HUES64 (cell line): ENCODE measurements around the gene HOXD12.

Source experiments
- H3K27ac ChIP-seq: 2 replicates; pipeline ENCODE4 v1.7.0; 2013; ENCODE audit warnings: low read depth, low read length, inconsistent platforms
- H3K27me3 ChIP-seq: 2 replicates; pipeline ENCODE4 v1.6.1; 2013; ENCODE audit warnings: mild to moderate bottlenecking, low read length; ENCODE audit not compliant: insufficient read depth
- H3K36me3 ChIP-seq: 2 replicates; pipeline ENCODE4 v1.6.1; 2013; ENCODE audit warnings: mild to moderate bottlenecking, low read length; ENCODE audit not compliant: insufficient read depth
- H3K4me1 ChIP-seq: 2 replicates; pipeline ENCODE4 v1.6.1; 2013; ENCODE audit warnings: mild to moderate bottlenecking, low read length, moderate library complexity; ENCODE audit not compliant: insufficient read depth
- H3K4me3 ChIP-seq: 2 replicates; pipeline ENCODE4 v1.5.1; 2013; ENCODE audit warnings: mild to moderate bottlenecking, low read length, moderate library complexity
- H3K9ac ChIP-seq: 2 replicates; pipeline ENCODE4 v1.6.1; 2013; ENCODE audit warnings: mild to moderate bottlenecking, low read depth, low read length
- H3K9me3 ChIP-seq: 2 replicates; pipeline ENCODE4 v1.6.1; 2013; ENCODE audit warnings: low read depth, low read length; ENCODE audit not compliant: insufficient read depth
- WGBS: fragments of 150-250, 120-280 bp; methylation state at CpG from one replicate; pipeline ENCODE4 v1.1.7; 2013; ENCODE audit warnings: missing lambda C conversion rate; 5-methylcytosine and 5-hydroxymethylcytosine counted together

Gene HOXD12

GRCh38 chr2:176082525-176082823, 17.1 kb upstream of the HOXD12 start:
- Histone ChIP-seq H3K27ac (no peak overlapping the region), H3K4me1 (peaks cover 4% of the 10 kb centered on the region; the same call in 1 of the 2 replicates), H3K9me3 (no peaks in the 10 kb centered on the region), H3K36me3 (no peaks in the 10 kb centered on the region), H3K9ac (no peak overlapping the region), H3K27me3 (peaks cover 99% of the 10 kb centered on the region), H3K4me3 (peak overlapping the region; percentile 10; the same call in 1 of the 2 replicates)
- 2% methylated on average over 10 of the region's 10 CpGs for WGBS

GRCh38 chr2:176082824-176083751, 16.5 kb upstream of the HOXD12 start:
- H3K36me3 ChIP-seq, result no peaks in the 10 kb centered on the region
- WGBS, result 1% methylated on average over 66 of the region's 66 CpGs
- peaks cover 99% of the 10 kb centered on the region for H3K27me3 ChIP-seq
- no peaks in the 10 kb centered on the region for H3K9me3 ChIP-seq
- H3K4me1 ChIP-seq, result peaks cover 4% of the 10 kb centered on the region; the same call in 1 of the 2 replicates
- H3K27ac ChIP-seq, result no peak overlapping the region
- H3K4me3 ChIP-seq, result 0 out of 2 replicates have a peak overlapping the region, but pooled peaks have one; percentile 10
- H3K9ac ChIP-seq, result no peak overlapping the region

- H3K27me3 ChIP-seq, result peaks cover 99% of the 10 kb centered on the region
- H3K4me3 ChIP-seq, result 0 out of 2 replicates have a peak within 1 kb of the TSS, but pooled peaks have one; percentile 10
- peaks cover 5% of the 10 kb centered on the region; the same call in 1 of the 2 replicates for H3K4me1 ChIP-seq
- no peaks in the 10 kb centered on the region for H3K9me3 ChIP-seq
- 5% methylated on average over 25 of the region's 27 CpGs for WGBS
- no peaks in the 10 kb centered on the region for H3K36me3 ChIP-seq
- no peak within 1 kb of the TSS for H3K9ac ChIP-seq
- no peak within 1 kb of the TSS for H3K27ac ChIP-seq
Observed at GRCh38 chr2:176083796-176084261, 15.8 kb upstream of the HOXD12 start, which contains the start of gene EVX2. TSS of gene EVX2 (minus strand) at chr2:176083962. CDS start at chr2:176083776, 186 bp downstream.

- H3K27me3 ChIP-seq, result peaks cover 99% of the 10 kb centered on the region
- no peaks in the 10 kb centered on the region for H3K9me3 ChIP-seq
- no peak overlapping the region for H3K27ac ChIP-seq
- H3K4me3 ChIP-seq, result no peak overlapping the region
- H3K36me3 ChIP-seq, result no peaks in the 10 kb centered on the region
- H3K4me1 ChIP-seq, result peaks cover 6% of the 10 kb centered on the region; the same call in 1 of the 2 replicates
- no peak overlapping the region for H3K9ac ChIP-seq
- WGBS, result 2% methylated on average over 26 of the region's 26 CpGs
Observed at GRCh38 chr2:176084611-176085119, 14.9 kb upstream of the HOXD12 start.

GRCh38 chr2:176085120-176085788, 14.3 kb upstream of the HOXD12 start:
- Histone ChIP-seq H3K9me3 (no peaks in the 10 kb centered on the region), H3K27ac (no peak overlapping the region), H3K9ac (no peak overlapping the region), H3K4me3 (peak overlapping the region; percentile 25; the same call in 1 of the 2 replicates), H3K36me3 (no peaks in the 10 kb centered on the region), H3K27me3 (peaks cover 100% of the 10 kb centered on the region), H3K4me1 (peaks cover 6% of the 10 kb centered on the region; the same call in 1 of the 2 replicates)
- WGBS, result 2% methylated on average over 39 of the region's 40 CpGs

GRCh38 chr2:176085861-176086771, 13.5 kb upstream of the HOXD12 start:
- peaks cover 100% of the 10 kb centered on the region for H3K27me3 ChIP-seq
- H3K4me3 ChIP-seq, result peak overlapping the region; percentile 25; the same call in 1 of the 2 replicates
- peaks cover 6% of the 10 kb centered on the region; the same call in 1 of the 2 replicates for H3K4me1 ChIP-seq
- H3K9me3 ChIP-seq, result no peaks in the 10 kb centered on the region
- 3% methylated on average over 46 of the region's 46 CpGs for WGBS
- no peaks in the 10 kb centered on the region for H3K36me3 ChIP-seq
- no peak overlapping the region for H3K27ac ChIP-seq
- H3K9ac ChIP-seq, result no peak overlapping the region

- peak overlapping the region; percentile 38 for H3K4me3 ChIP-seq
- H3K4me1 ChIP-seq, result peaks cover 6% of the 10 kb centered on the region; the same call in 1 of the 2 replicates
- H3K36me3 ChIP-seq, result no peaks in the 10 kb centered on the region
- 17% methylated on average over 29 of the region's 29 CpGs for WGBS
- H3K27ac ChIP-seq, result no peak overlapping the region
- no peaks in the 10 kb centered on the region for H3K9me3 ChIP-seq
- H3K9ac ChIP-seq, result no peak overlapping the region
- peaks cover 100% of the 10 kb centered on the region for H3K27me3 ChIP-seq
Observed at GRCh38 chr2:176087330-176088047, 12.1 kb upstream of the HOXD12 start.

GRCh38 chr2:176088048-176088936, 11.3 kb upstream of the HOXD12 start:
- H3K9ac ChIP-seq, result no peak overlapping the region
- H3K4me3 ChIP-seq, result peak overlapping the region; percentile 38
- under 1% methylated on average over 48 of the region's 49 CpGs for WGBS

More at GRCh38 chr2:176088048-176088936, 11.3 kb upstream of the HOXD12 start:
- H3K27me3 ChIP-seq, result peaks cover 100% of the 10 kb centered on the region
- no peaks in the 10 kb centered on the region for H3K36me3 ChIP-seq
- H3K4me1 ChIP-seq, result peaks cover 6% of the 10 kb centered on the region; the same call in 1 of the 2 replicates
- H3K9me3 ChIP-seq, result no peaks in the 10 kb centered on the region
- no peak overlapping the region for H3K27ac ChIP-seq
